NCI-H82 (cell line): ENCODE measurements around the gene LGR6.
"Not testable (repeated sequence)": the region's sequence is repeated elsewhere in the genome, so short reads cannot be mapped to it uniquely, and the experiment has no call there.

Source experiments
- DNase-seq: peaks from one replicate; lab custom pipeline; 2025; lab: John Stamatoyannopoulos, UW

LGR6 gene

DNA sequence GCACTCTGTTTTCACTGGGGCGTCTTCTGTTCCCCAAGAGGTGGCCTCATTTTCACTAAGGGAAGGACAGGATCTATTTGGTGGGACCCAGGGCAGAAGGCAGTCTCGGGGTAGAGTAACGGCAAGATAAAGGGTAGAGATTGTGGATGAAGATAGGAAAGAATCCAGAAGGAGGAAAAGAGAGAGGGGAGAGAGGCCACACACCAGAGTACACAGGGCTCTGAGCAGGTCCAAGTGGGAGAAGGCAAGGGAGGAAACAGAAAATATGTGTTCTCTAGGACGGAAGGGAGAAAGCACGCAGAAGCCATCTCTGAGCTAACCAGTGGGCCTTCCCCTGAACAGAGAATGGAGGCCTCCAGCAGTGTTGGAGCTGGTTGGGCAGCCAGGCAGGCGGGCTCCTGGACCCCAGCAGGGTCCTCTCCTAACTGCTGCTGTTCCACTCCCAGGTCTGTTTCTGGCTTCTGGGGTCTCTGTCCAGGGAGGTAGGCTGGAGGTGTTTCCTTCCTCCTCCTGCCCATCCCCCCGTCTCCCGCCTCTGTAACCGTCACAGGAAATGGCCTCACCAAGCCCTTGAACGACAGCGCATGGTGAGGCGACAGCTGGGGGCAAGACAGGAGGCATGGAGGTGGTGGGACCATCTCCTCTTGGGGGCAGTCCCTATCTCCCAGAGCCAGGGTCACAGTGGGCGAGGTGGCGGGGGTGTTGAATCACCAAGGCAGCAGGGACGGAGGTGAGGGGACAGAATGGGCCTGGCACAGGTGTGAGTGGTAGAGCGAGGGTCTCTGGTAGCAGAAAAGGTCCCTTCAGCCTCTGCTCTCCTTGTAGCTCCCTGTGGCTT is 33.8 kb upstream of the LGR6 start:
- no peak for DNase-seq

DNA sequence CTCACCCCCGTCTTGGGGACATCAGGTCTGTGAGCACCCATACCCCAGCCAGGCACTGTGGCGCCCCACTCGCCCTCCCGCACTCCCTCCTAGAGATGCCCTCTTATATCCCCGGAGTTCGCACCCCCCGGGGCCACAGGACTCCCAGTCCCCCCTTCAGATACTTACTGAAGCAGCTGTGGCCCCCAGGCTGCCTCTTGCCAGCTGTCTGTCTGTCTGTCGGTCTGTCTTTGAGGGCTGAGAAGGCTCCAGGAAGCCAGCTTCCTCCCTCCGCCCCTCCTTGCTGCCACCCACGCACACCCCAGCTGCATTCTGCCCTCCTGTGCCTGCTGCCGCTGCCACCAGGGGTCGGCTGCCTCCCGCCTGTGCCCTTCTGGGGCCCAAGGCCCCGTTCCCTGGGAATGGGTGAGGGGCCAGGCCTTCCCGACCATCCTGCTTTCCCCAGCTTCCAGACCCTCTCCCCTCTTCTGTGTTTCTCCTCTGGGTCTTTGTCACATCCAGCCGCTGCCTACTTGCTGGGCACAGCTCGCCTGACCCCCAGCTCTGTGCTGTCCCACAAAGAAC is 33.1 kb upstream of the LGR6 start, which contains the start of gene PTPN7:
Gene PTPN7, minus strand, starts transcription at position 226 of the 564 bp plus-strand sequence. CDS start 1,200 bp downstream, outside the sequence.
- DNase-seq = no peak

DNA sequence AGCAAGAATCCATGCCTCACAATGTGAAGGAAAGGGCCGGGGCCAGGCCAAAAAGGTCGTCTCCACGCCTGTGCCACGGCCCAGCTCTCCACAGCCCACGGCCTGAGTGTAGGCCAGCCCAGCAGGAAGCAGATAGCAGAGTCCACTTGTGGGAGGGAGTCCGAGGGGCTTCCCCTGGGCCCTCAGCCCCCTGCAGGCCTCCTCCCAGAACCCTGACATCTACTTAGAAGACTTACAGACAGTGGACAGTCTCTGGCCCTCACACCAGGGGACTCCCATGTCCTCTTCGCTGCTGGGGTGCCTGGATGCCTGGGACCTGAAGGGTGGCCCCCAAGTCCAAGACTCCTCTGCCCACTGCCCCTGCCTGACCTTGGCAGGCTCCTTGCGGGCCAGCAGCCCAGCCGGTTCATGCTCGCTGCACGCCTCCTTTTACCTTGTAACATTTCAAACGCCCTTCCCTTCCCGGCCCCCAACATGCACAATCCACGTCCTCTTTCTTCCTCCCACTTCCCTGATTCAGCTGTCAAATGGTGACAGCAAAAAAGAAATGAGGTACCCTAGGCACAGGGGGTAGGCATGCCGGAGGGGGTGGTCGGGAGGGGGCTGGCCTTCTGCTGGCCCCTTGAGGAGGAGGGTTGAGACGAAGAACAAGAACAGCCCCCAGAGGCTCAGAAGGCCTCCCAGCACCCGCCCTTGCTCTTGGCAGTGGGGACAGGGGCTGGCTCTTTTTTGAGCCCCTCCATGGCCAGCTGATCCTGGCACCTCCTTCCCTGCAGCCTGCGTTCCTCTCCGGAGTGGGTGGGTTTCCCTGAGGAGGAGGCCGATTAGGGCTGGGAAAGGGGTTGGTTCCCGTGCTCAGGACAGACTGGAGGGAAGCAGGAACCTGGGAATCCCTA is 32.2 kb upstream of the LGR6 start:
- no peak for DNase-seq

DNA sequence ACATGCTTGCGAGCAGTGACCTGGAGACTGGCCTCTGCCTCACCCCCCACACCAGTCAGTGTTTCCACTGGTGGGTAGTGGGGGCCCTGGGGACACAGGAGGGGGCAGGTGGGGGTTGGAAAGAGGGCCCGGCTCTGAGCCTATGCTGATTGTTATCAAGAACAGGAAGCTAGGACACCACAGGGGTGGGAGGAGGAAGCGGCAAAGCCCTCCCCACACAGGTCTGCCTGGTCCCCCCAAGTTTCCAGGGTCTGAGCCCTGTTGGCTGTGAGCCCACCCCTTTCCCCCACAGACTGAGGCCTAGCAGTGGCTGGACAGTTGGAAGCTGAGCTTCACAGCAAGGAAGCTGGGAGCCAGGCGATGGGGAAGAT is 31.6 kb upstream of the LGR6 start:
- DNase-seq = no peak

DNA sequence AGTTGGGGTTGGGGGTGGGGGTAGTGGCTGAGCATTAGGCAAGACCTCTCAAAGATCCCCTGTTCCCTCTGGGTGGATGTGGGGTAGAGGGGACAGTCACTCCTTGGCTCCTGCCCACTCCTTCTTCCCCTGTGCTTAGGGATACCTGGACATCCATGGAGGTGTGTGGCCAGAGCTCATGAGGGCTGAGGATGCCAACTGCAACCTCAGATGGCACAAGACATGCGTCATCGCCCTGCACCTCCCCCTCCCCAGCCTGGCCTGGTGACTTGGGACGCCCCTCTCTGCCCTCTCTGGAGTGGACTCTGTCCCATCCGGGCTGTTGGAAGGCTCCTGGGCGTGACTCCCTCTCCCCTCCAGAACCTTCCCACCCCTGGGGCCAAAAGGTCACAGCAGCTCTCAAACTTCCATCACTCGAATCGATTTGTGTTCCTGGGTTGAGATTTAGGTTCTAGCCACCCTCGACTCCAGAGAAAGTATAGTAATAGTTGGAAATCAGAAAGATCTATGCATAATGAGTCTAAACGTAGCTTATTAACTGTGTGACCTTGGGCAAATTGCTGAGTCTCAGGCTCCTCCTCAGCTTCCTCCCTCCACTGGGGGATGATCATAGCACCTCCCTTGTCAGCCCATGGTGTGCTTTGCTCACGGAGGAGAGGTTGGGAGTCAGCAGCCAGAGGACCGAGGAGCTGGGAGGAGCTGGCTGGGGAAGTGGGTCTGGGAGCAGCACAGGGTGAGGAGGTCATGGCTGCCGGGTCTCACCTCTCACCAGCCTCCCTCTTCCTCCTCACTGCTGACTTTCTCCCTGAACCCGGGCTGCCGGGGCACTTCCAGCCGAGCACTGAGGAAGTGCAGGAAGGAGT is 30.9 kb upstream of the LGR6 start:
- DNase-seq = no peak

DNA sequence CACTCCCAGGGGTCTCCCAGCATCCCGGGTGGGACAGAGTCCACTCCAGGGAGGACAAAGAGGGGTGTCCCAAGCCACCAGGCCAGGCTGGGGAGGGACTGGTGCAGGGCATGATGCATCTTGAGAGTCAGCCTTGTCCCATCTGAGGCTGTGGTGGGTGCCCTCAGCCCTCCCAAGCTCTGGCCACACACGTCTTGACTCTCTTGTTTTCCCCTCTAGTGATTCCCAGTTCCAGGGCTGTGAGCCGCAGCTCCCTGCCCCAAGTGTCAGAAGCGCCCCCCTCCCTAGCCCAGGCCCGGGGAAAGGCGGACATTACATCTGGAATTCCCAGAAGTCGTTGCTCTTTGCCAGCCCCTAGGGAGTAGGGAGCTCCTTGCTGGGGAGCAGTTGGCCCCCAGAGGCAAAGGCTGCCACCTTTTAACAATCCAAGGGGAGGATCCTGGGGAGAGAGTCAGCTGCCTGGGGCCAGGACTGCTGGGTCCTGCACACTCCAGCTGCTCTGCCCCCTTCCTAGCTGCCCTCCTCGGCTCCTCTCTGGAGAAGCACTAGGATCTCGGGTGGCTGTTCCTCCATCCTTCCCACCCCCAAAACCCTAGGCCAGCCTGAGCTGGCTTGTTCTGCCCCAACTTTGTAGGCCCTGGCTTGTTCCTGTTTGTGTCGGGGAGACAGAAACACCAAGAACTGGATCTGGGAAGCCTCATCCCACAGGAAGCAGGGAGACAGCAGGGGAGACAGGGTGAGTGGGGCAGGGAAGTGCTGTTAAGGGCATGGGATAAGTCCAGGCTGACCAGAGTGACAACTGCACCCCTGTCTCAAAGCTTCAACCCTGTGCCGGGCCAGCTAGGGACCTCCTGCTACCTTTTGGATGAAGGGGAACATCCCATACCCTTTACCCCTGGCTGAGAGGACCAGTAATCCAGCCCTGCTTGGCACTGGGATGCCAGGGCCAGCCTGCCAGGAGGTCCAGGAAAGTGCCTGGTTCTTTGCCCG is 30.0 kb upstream of the LGR6 start:
- DNase-seq = no peak

DNA sequence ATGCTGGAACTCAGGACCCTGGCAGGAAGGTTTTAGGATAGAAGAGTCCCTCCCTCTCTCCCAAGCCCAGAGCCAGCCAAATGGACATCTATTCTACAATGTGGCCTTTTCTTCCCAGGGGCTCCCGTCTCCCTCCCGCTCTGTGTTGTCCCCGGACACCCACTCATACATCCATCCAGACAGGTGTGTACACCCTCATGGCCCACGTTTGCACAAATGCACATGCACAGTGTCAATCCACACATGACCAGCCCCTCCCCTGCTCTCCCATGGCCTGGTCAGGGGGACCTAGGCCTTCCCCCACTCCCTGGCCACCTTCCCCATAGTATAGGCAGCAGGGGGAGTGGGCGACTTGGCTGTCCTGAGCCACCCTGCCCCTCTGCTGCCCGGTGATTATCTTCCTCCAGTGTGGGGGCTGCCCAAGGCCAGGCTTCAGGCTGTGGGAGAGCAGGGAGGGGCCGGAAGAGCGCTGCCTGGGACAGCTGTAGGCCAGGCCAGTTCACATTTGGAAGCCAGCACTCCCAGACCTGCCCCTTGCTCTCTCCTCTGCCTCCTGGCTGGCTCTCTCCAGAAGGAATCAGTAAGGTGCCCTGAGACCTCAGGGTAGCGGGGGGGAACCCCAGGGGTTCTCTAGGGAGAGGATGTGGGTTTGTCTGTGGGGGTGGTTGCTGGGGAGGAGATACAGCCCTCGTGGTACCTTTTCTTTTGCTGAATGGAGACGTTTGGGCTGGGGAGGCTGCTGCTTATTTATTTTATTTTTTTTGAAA is 29.1 kb upstream of the LGR6 start:
- DNase-seq = no peak

DNA sequence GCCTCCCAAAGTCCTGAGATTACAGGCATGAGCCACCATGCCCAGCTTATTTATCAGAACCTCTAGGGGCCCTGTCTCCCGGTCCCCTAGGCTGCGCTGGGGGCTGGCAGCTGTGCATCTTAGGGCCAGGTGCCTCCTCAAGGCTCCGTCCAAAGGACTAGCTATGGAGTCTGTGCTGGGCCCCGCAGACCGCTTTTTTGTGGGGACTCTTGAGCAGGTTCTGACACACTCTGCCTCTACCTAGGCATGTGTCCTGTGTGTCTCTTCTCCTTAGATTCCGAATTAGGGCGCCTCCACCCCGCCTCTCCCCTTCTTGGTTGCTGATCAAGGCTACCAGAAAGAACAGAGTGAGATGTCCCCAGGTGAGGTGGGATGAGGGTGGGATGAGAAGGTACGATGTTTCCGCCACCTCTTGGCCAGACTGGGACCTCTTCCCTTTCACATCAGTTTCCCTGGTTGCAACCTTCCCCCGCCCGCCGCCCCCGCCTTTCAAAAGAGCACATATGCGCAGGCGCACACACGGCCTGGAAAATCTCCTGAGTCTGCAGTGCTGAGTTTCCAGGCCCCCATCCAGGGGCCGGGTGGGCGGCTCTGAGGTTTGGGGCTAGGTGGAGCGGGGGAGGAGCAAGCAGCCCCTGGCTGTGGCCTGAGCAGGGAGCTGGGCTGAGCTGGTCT is 28.2 kb upstream of the LGR6 start:
- no peak for DNase-seq

DNA sequence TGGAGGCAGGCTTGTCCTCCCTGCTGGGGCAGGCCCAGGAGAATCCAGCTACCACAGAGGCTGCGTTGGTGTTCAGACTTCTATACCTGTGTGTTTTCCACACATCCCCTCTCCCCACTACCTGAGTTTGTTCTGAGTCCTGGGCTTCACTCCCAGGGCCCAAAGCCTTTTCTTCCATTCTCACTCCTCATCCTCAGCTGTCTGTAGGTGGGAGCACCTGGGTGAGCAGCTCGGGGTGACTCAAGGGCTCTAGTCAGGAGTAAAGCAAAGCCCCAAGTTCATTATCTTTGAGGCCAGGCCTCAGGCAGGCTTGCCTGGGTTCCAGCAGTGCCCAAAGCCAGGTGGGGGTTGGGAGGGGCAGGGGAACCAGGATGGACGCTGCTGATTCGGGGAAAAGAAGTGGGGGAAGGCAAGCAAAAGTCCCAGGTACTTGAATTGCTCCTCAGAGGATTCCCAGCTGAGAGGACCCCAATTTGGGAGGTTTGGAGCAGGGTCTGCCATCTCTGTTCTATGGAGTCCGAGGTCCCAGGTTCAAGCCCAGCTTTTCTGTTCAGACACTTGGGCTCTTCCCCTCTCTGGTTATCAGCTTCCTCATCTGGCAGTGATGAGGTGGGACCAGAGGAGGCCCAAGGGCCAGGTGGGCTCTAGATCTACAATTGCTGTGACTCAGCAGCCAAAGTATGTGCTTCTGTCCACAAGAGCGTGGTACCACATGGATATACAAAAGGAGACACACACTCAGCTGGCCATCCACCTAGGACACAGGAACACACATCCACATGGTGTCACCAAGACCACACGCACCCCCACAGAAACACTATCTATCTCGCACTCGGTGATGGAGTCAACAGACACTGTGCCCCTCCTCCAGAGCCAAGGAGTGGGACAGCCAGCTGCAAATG is 27.4 kb upstream of the LGR6 start:
- DNase-seq = no peak

DNA sequence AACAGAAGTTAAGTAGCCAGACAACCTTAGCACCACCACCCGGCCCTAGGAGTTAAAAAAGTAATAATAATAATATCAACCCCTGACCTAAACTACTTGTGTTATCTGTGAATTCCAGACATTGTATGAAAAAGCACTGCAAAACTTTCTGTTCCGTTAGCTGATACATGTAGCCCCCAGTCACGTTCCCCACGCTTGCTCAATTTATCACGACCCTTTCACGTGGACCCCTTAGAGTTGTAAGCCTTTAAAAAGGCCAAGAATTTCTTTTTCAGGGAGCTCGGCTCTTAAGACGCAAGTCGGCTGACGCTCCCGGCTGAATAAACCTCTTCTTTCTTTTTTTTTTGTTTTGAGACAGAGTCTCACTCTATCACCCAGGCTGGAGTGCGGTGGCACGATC is 26.5 kb upstream of the LGR6 start:
- DNase-seq = not testable (repeated sequence)

DNA sequence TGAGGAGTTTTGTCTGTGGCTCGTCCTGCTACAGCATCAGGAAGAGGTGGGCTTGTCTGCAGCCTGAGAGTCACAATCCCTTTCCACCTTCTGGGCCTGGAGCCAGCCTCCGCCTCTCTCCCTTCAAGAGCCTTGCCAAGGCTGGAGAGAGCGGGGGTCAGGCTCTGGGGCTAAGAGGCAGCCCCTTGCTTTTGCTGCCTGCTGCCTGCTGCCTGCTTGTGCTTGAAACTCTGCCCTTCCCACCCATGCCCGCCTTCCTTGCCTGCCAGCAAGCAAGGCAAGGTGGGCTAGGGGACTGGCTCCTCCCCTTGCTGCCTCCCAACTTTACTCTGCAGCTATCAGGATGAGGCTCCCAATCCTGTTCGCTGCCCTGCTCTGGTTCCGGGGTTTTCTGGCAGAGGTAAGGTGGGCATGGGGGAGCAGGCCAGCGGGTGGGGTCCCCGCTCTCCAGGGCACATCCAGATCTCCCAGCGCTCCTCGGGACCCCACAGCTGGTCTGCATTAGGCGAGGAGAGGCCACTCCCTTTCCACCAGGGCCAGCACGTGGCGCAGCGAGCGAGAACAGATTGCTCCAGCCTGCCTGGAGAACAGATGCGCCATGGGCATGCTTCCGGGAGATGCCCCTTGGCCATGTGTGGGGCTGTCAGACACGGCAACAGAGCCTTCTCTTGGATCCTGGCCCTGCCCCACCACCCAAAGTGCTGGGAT is 25.7 kb upstream of the LGR6 start:
- DNase-seq = peak; percentile 50

DNA sequence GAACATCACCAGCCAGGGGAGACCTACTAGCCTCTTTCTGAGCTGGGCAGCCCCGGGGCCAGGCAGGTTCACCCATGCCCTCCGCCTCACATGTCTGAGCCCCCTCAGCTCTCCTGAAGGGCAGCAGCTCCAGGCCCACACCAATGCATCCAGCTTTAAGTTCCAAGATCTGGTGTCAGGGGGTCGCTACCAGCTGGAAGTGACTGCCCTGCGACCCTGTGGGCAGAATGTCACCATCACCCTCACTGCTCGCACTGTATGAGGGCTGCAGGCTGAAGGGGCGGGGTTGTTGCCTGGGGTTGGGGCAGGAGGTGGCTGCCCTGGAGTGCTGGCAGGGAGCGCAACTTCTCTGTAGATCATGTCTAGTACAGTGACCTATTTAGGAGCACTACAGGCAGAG is 24.7 kb upstream of the LGR6 start:
- DNase-seq = no peak

DNA sequence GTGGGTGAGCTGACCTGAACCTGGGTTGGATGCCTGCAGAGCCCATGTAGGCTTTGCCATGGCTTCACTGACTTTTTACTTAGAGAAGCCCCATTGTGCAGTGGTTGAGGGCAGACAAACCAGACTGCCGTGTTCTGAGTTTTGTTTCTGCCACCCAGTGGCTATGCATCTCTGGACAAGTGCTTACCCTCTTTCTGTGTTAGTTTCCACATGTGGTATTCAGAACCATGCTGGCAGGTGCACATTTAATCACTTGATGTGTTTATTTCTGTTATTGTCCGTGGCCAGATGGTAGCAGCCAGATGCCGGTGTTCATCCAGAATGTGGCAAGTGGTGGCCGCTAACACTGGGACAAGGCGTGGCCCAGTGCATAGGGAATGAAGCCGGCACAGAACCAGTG is 22.9 kb upstream of the LGR6 start:
- peak; percentile 78 for DNase-seq

DNA sequence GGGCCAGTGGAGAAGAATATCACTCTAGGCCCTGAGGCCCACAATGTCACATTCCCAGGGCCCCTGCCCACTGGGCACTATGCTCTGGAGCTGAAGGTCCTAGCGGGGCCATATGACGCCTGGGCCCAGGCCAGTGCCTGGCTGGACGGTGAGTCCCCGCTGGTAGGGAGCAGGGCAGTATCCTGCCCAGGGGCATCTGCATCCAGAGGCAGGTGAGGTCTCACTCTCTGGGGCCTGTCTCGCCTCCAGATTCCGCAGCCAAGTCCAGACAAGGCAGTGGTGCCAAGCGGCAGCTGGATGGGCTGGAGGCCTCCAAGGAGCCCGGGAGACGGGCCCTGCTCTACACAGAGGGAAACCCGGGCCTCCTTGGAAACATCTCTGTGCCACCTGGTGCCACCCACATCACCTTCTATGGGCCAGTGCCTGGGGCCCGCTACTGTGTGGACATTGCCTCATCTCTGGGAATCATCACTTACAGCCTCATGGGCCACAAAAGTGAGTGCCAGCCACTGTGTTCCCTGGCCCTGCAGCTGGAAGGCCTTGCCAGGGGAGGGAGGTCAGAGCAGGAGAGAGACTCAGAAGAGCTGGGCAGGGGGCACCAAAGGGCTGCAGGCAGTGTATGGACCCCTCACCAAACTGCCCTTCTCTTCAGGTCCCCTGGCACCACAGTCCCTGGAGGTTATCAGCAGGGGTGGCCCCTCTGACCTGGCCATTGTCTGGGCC is 22.1 kb upstream of the LGR6 start:
- no peak for DNase-seq

DNA sequence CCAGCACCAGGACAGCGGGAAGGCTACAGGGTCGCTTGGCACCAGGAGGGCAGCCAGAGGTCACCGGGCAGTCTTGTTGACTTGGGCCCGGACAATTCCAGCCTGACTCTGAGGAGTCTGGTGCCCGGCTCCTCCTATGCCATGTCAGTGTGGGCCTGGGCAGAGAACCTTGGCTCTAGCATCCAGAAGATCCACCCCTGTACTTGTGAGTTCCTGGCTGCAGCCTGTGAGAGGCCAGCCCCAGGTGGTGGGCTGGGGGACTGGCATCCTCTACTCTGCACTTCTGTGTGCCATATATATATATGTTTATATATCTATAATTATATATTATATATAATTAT is 21.6 kb upstream of the LGR6 start:
- peak; percentile 52 for DNase-seq

DNA sequence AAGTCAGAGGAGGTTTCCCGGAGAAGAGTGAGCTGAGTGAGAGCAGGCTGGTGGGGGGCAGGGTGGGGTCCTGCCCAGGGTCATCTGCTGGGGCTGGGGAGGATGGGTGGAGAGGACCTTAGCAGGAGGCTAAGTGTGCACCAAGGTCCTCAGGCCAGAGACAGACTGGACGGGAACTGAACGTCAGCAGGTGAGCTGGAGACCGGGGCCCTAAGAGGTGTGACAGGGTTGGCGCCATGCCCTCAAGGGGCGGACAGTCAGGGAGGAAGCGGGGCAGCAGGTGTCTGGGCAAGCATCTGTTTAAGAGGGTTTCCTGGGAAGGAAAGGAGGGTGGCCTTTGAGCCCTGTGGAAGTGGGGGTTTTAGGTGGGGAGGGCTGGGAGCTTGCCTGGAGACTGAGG is 19.6 kb upstream of the LGR6 start:
- DNase-seq = no peak
